GM19395 (cell line): ENCODE results near the gene DEK.
"Not testable (repeated sequence)": the region's sequence is repeated elsewhere in the genome, so short reads cannot be mapped to it uniquely, and the experiment has no call there.

Experiments
- ATAC-seq: cut with Tn5 transposase; IDR thresholded peaks from one replicate; pipeline ENCODE4 v1.9.1; 2021; ENCODE audit warnings: mild to moderate bottlenecking, moderate library complexity; ENCODE audit not compliant: unreplicated experiment

The DEK gene, protein sequence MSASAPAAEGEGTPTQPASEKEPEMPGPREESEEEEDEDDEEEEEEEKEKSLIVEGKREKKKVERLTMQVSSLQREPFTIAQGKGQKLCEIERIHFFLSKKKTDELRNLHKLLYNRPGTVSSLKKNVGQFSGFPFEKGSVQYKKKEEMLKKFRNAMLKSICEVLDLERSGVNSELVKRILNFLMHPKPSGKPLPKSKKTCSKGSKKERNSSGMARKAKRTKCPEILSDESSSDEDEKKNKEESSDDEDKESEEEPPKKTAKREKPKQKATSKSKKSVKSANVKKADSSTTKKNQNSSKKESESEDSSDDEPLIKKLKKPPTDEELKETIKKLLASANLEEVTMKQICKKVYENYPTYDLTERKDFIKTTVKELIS

DNA sequence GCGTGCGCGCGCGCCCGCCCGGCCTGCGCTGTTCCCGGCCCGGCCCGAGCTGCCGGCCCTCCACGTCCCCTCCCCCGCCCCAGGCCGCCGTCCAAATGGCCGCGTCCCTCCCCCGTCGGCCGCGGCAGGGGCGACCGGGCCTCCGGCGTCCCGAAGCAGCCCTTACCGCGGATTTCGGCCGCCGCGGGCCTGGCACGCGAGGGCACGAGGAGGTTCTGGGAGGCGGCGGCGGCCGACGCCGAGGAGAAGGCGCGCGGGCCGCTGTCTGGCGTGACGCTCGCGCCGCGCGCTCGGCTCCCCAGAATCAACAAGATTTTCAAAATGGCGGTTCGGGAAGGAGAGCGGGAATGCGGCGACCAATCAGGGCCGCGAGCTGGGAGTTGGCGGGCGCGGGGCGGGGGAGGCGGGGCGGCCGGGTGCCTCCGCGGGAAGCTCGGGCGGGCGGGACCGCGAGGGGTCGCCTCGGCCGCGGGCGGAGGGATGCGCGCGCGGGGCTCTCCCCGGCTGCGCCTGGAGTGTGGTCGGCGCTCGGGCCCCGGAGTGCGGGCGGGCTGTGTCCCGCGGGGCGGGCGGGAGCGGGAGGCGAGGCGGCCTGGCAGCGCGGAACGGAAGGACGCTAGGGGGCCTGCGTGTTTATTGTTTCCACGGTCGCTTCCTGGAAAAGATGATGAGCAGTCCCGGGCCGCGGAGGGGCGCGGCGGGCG is at the start of gene DEK:
Gene DEK, minus strand, starts transcription at position 312 of the 704 bp plus-strand sequence. CDS start 543 bp downstream, outside the sequence.
- ATAC-seq: peak; percentile 37

DNA sequence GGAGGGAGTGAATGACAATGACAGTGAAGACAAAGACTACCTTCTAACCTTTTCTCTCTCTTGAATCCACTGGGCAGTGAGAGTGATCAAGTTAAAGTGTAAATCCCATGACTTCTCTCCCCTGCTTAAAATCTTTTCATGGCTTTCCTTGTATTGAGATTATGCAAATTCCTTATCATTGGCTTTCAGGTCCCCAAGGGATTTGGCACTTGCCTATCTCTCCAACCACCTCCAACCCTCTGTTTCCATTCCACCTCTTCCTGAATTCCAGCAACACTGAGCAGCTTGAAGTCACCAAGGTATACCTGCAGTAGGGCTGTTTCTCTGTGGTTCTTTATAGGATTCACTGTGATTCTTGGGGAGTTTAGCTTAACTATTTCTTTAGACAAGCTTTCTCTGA is 48.0 kb upstream of the DEK start:
- no peak for ATAC-seq

DNA sequence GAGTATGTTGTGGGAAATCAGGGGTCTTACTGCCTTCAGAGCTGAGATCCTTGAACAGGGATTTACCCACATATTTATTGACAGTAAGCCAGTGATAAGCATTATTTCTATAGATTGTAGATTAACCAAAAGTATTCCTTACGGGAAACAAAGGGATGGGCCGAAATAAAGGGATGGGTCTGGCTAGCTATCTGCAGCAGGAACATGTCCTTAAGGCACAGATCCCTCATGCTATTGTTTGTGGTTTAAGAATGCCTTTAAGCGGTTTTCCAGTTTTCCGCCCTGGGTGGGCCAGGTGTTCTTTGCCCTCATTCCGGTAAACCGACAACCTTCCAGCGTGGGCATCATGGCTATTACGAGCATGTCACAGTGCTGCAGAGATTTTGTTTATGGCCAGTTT is 45.7 kb upstream of the DEK start:
- ATAC-seq: not testable (repeated sequence)

DNA sequence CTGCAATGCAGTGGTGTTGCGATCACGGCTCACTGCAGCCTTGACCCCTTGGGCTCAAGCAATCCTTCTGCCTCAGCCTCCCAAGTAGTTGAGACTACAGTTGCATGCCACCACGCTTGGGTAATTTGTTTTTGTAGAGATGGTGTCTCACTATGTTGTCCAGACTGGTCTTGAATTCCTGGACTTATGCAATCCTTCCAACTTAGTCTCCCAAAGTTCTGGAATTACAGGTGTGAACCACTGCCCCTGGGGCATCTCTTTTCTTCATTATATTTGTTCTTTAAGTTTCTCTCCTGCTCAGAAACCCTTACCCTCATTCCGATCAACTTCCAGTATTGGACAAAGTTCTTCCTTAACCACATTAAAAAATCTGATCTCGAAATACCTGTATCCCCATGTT is 44.7 kb upstream of the DEK start:
- no peak for ATAC-seq

DNA sequence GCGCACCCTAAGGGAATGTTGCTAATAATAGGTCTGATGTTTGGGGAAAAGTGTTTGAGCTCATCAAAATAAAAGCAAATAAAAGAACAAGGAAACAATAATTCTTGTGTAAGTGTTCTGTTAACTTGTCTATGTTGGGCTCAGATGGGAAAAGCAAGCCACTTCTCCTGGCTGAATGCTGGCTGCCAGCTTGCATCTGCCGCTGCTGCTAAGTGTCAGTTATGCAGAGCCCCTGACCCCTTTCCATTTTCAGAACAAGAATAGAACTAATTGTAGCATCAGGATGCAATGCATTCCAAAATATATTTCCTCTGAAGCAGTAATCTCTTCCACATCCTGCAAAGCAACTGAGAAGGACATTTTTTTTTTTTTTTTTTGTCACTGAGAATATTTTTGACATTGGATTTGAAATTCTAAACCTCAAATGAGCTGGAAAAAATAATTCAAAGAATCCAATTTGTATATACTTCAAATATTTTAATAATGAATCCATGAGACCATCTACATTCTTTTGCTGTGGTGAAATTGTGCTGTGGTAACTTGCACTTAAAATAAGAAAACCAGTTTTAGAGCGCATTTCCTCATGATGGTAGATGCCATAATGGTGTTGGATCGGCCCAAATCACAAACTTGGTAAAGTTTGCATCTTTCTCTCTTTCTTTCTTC is 43.9 kb upstream of the DEK start:
- no peak for ATAC-seq

DNA sequence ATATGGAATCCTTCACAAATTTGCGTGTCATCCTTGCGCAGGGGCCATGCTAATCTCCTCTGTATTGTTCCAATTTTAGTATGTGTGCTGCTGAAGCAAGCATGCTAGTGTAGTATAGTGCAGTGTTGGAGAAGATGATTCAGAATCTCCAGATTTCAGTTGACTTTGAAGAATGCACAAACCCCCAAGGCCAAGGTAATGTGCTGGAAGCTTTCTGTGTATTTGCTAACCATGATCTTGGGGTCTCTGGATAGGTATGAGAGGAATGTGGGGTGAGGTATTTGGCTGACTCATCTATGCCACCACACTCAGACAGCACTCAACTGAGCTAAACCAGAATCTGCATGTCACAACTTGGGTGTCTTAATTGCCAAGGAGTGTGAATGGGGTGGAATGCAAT is 42.6 kb upstream of the DEK start:
- no peak for ATAC-seq

DNA sequence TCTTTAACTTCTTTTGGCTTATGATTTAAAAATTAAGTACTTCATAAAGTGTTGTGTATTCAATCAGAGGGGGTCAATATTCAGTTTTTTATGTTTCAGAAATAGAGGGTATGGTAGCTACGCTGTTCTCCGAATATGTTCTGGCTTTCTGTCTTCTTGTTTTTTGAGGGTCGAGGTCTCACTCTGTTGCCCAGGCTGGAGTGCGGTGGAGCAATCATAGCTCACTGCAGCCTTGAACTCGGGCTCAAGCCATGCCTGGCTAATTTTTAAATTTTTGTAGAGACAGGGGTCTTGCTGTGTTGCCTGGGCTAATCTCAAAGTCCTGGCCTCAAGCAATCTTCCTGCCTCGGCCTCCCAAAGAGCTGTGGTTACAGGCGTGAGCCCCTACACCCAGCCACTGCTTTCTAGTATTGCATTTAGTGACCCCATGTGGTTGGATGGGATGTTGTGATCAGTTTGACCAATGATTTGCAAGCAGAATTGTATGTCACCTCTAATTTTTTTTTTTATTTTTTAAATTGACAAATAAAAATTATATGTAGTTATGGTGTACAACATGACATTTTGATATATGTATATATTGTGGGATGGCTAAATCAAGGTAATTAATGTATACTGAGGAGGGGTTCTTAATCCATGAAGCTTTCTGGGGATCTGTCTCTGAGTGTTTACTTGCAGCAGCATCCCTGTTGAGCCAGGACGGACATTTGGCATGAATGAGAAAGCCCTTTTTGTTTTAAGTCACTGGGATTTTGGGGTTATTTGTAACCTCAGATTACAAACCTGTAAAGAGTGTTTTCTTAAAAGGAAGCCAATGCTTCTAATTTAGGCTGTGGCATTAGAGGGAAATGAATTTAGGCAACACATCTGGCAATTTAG is 38.5 kb upstream of the DEK start:
- ATAC-seq: peak; percentile 61

DNA sequence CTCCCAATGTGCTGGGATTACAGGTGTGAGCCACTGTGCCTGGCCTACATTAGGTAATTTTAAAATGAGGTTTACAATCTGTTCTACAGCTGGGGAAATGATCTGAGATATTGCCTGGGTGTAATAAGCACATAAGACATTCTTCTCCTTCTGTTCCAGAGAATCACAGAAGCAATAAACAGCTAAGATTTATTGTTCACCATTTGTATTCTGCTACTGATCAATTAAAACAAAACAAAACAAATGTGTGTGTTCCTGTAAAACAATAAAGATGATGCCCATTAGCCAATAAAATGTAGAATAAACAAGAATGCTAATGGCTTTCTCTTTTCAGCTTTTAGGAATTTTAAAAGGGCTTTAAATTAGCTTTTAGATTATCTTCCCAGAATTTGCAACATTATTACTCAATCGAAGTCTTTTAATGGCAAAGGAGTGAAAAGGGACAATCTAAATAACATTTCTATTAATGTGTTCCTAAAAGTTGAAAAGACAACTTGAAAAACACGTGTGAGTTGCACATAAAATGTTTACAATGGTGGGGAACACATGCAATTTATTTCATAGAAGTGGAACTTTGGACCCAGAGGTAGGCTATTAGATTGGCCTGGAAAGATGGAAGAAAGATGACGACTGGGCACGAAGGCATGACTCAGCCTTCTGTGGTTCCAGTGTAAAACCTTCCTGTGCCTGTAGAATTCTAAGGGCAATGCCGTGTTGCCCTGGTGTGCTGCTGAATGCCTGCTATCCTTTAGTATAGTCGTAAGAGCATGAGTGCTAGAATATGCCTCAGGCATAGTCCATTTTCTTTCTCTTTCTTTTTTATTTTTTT is 29.0 kb upstream of the DEK start:
- ATAC-seq: no peak

DNA sequence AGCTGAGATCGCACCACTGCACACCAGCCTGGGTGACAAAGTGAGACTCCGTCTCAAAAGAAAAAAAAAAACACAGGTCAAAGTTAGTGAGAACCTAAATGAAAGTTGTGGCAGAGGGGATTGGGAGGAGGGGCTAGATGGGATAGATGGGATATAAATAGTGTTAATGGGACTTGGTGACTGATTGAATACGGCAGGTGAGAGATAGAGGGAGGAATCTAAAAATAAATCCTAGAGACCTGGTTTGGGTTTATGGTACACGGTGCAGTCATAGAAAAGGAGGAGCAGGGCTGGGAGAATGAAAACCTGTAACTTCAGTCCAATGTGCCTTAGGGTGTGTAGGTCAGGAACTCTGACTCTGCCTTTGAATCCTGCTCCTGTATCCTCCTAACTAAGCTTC is 25.0 kb upstream of the DEK start:
- ATAC-seq: no peak

DNA sequence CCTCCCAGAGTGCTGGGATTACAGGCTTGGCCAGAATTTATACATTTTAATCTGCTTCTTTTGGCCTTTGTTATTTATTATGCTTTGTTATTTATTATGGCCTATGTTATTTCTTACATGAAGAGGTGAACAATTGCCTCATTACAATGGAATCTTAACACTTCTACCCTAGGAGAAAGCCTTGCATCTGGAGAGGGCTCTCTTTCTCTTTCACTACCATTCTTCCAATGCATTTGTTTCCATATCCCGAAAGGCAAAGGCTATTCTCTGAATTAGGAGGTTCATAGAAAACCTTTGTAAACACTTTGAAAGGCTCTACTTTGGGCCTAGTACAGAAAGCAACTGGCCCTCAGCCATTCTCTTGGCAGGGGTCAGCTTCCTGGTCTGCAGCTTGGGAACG is 19.9 kb upstream of the DEK start:
- no peak for ATAC-seq

DNA sequence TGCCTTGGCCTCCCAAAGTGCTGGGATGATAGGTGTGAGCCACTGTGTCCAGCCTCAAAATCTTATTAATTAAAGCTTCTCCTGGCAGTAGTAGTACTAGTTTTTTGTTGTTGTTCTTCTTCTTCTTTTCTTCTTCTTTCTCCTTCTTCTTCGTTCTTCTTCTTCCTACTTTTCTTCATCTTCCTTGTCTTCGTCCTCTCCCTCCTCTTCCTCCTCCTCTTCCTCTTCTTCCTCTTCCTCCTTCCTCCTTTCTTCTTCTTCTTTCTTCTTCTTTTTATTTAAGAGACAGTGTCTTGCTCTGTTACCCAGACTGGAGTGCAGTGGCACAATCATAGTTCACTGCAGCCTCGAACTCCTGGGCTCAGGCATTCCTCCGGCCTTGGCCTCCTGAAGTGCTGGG is 17.2 kb upstream of the DEK start:
- ATAC-seq: no peak

DNA sequence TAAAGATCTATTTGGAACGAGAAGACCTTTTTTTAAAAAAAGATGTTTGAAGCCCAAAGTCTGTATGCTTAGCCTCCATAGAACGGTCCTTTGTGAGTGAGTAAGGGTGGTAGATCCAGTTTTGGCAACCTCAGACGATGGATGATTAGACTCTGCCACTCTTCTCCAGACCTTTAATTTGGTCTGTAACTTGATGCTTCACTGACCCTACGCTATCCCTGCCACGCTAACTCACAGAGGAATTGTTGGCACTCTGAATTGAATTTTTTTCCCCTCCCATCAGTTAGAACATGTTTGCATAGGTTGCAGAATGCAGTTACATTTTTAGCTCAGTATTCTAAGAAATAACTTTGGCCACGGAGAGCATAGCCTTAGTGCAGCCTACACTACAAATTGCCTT is 15.8 kb upstream of the DEK start:
- no peak for ATAC-seq

DNA sequence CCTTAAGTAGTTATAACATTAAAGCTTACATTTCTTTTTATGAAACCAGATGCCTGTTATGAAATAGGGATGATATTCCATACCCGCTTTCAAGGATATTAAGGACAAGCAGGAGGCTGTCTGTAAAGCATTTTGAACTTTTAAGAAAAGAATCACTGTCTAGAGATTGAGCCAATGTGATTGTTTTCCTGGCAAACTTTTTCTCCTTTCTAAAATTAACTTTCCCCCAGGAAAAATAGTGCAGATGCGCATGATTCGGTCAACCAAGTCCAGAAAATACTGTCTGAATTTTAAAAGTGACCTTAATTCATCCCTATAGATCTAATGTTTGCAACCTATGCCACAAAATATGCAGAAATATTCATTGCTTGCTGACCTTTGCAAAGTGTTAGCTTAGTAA is 15.1 kb upstream of the DEK start:
- no peak for ATAC-seq

DNA sequence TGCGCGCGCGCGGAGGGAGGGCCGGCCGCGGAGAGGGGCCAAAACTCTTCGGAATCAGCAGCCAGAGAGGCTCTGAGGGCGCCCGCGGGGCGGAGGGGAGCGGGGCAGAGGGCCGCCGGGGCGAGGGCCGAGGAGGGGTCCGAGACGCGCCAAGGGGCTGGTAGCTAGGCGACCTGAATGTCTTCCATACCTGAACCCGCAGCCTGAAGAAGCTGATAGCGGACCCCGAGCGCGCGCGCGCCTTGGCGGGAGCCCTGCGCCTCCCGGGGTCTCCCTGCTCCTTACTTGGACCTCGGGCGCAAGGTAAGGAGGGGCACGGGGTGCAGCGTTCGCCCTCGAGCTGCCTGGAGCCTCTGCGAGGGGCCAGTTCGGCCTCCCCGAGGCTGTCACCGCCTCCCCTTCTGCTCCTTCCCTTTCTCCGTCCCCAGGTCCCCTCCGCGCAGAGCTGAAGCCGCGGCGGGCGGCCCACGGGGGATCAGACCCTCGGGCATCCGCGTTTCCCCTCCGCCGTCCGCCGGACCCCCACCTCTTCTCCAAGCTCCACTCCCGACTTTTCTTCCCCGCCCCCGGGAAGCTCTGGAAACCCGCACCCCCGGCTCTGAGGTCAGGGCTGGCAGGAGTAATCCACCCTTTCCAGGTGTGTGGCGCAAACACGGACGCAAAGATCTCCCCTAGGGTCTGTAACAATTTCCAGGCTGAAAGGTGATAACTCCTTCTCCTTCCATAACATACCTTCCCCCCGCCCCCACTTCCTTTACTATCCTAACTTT is 13.1 kb upstream of the DEK start:
- ATAC-seq: no peak

DNA sequence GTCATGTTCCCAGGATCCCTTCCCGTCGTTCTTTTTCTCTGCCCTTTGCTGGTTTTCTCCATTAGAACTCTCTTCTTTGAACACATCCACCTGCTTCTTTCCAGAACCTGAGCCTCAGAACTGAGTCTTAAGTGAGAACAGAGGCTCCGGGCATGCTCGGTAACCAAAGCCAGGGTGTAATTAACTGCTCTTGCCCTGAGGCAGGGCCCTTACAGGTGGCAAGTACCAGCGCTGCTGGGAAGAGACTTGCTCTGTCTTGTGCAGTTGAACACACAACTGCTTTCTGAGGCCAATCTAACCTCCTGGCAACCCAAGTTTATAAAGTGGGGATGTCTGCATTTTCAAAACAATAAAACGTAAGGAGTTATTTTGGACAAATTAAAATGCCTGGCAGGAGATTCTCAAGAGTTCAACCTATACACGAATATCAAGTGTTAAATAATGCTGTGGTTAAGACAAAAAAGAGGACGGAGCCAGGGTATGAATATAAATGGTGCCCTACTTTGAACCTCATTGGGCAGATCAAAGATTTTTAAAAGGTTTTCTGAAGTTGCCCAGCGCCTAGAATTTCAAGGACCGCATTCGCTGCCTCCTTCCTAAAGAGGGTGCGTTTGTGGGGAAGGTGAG is 12.4 kb upstream of the DEK start:
- no peak for ATAC-seq

DNA sequence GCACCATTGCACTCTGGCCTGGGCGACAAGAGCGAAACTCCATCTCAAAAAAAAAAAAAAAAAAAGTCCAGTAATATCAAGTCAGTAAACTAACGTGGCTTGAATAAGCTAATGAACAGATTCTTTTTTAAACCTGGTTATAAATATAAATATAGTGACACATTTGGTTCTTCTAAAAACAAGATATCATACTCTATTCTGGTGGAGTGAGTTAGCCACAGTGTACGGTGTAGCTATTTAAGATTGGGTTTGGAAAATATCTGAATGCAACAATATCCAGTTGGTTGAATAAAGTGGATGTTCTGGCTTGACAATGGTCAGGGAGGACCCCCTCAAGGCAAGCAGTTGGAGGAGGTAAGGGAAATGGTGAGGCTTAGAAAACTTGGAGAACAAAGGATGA is 5.9 kb upstream of the DEK start:
- no peak for ATAC-seq

DNA sequence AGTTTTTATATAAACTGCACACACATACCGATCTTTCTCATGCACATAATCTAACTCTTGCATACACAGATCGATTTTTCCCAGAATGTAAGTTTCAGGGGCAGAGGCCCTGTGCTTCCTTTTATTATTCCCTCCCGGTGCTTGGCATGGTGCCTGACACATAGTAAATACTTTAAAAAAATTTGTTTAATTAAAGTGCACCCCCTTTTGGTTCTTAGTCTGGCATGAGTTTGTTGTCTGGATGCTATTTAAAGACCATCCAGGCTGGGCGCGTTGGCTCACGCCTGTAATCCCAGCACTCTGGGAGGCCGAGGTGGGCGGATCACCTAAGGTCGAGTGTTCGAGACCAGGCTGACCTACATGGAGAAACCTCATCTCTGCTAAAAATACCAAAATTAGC is 5.4 kb upstream of the DEK start:
- ATAC-seq: no peak

DNA sequence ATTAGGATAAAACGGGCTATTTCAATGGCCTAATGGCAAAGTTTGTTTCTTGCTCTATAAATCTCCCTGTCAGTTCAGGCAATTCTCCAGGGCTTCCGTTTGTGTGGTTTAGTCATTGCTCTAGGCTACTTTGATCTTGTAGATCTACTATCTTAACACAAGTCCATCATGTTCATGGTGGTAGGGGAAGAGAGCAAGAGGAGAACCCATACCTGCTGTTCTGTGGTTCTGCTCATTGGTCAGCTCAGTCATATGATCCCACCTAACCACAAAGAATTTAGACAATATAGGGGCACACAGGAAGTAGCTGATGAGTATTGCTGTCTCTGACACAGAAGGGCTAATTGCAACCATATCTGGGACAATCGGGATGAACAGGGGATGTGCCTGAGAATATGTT is 4.9 kb upstream of the DEK start:
- peak; percentile 40 for ATAC-seq

DNA sequence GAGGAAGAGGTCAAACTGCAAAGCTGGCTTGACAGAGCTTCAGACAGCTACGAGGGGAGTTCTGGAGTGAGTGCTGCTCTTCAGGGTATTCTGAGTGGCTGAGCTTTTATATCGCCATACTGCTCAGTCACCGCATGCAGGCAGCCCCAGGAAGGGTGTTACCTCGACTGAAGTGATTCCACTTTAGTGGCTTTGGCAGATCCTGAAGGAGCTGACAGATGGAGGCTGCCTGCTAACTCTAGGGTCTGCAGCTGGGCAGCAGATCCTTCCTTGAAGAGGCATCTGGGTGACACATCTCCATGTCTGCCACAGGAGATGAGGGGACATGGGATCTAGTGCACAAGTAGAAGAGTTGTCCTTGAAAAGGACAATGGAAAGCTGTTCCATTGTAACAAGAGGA is 3.7 kb upstream of the DEK start:
- ATAC-seq: no peak
